HCT116 (cell line): ENCODE results near the gene STK24. TPM values are rescaled to one million over a fixed set of nuclear protein-coding genes. Genes with fewer than 3 reads are reported as not detected.

Experiments used
- ATAC-seq: fragments of 200-7000 bp; cut with Tn5 transposase; 2 replicates; pipeline ENCODE4 v1.9.1; 2020; ENCODE audit warnings: mild to moderate bottlenecking, moderate library complexity
- BruUV-seq: library from RNA; stranded (reverse); fragments of 400-500 nt; replicated peaks from 2 replicates; lab custom pipeline; 2021; lab: Mats Ljungman, UMichigan
- CTCF ChIA-PET: fragments of 300-600 bp; sonication (Branson Sonifier 250); formaldehyde crosslinking; loops from one replicate; lab custom pipeline; 2021; ENCODE audit warnings: antibody characterized with exemption; lab: Charles Lee
- POLR2A ChIA-PET: fragments of 300-600, 350-600 bp; sonication (Branson Sonifier 250); formaldehyde crosslinking; loops from one replicate; lab custom pipeline; 2021; ENCODE audit warnings: antibody characterized with exemption; lab: Charles Lee
- RAD21 ChIA-PET, 2 experiments: fragments of 300-600 bp; sonication (Branson Sonifier 250); formaldehyde crosslinking; loops; one replicate each; lab custom pipeline; 2023; ENCODE audit warnings: low total read pairs in 2 of 2; ENCODE audit not compliant: uncharacterized antibody in 2 of 2, unreplicated experiment in 2 of 2, low non-redundant PET in 1 of 2; lab: Charles Lee
- DNase-seq: peaks from one replicate; pipeline ENCODE4 v3.0.0-alpha.2; 2010; ENCODE audit warnings: low read depth, low spot score
- H2AFZ ChIP-seq: fragments of 200-600 bp; shearing (Covaris generic), sonication (generic); 2 replicates; pipeline ENCODE4 v1.6.1; 2017; ENCODE audit warnings: low read depth, mixed run types, mixed read lengths, antibody characterized with exemption, low read length; ENCODE audit not compliant: poor library complexity, severe bottlenecking
- H3K27ac ChIP-seq: 2 replicates; pipeline ENCODE4 v1.5.1; 2012; ENCODE audit warnings: low read depth, low read length
- H3K27me3 ChIP-seq: fragments of 200-600 bp; sonication (generic); 2 replicates; pipeline ENCODE4 v1.6.1; 2016; ENCODE audit warnings: mixed run types, low read length, mixed read lengths; ENCODE audit not compliant: insufficient read depth
- H3K36me3 ChIP-seq, 2 experiments: fragments of 200-500 bp in 1 of 2; fragments of 200-600 bp in 1 of 2; sonication (Bioruptor generic) in 1 of 2; sonication (generic) in 1 of 2; 2 replicates each; pipeline versions ENCODE4 v1.5.1 to v1.6.1; 2014 to 2016; ENCODE audit warnings: low read length in 2 of 2, inconsistent platforms in 1 of 2, mixed read lengths in 1 of 2, mixed run types in 1 of 2; ENCODE audit not compliant: insufficient read depth in 2 of 2, control insufficient read depth in 1 of 2
- H3K4me1 ChIP-seq, 2 experiments: fragments of 200-600 bp in 1 of 2; sonication (generic) in 1 of 2; 2 replicates each; pipeline versions ENCODE4 v1.5.1 to v1.6.1; 2012 to 2017; ENCODE audit warnings: low read length in 2 of 2, inconsistent platforms in 1 of 2, mild to moderate bottlenecking in 1 of 2, mixed read lengths in 1 of 2, mixed run types in 1 of 2, moderate library complexity in 1 of 2; ENCODE audit not compliant: insufficient read depth in 2 of 2, control insufficient read depth in 1 of 2
- H3K4me2 ChIP-seq: fragments of 200-600 bp; sonication (generic); 2 replicates; pipeline ENCODE4 v1.6.1; 2017; ENCODE audit warnings: mixed run types, low read length, mixed read lengths
- H3K4me3 ChIP-seq, 2 experiments: fragments of 200-600 bp in 1 of 2; sonication (generic) in 1 of 2; replicated peaks in 1 of 2; 2 replicates each; pipeline ENCODE4 v1.5.1; 2011 to 2016; ENCODE audit warnings: low read length in 2 of 2, control low read depth in 1 of 2, low read depth in 1 of 2, mild to moderate bottlenecking in 1 of 2, mixed read lengths in 1 of 2, mixed run types in 1 of 2
- H3K79me2 ChIP-seq: fragments of 200-600 bp; sonication (generic); 2 replicates; pipeline ENCODE4 v1.6.1; 2017; ENCODE audit warnings: mild to moderate bottlenecking, mixed run types, low read length, moderate library complexity, mixed read lengths; ENCODE audit not compliant: insufficient read depth
- H3K9ac ChIP-seq: fragments of 200-600 bp; sonication (generic); 2 replicates; pipeline ENCODE4 v1.6.1; 2016; ENCODE audit warnings: low read length, mixed read lengths
- H3K9me2 ChIP-seq: fragments of 200-600 bp; sonication (generic), shearing (Covaris generic); 2 replicates; pipeline ENCODE4 v1.6.1; 2017; ENCODE audit warnings: mixed run types, mild to moderate bottlenecking, moderate library complexity; ENCODE audit not compliant: insufficient read depth
- H3K9me3 ChIP-seq, 2 experiments: fragments of 200-500 bp in 1 of 2; fragments of 200-600 bp in 1 of 2; sonication (Bioruptor generic) in 1 of 2; sonication (generic) in 1 of 2; 2 replicates each; pipeline ENCODE4 v1.6.1; 2014 to 2017; ENCODE audit warnings: low read length in 2 of 2, mixed read lengths in 2 of 2, inconsistent platforms in 1 of 2, low read depth in 1 of 2, mild to moderate bottlenecking in 1 of 2, mixed run types in 1 of 2, moderate library complexity in 1 of 2; ENCODE audit not compliant: control insufficient read depth in 1 of 2, insufficient read depth in 1 of 2
- H4K20me1 ChIP-seq: fragments of 200-600 bp; sonication (generic), shearing (Covaris generic); 2 replicates; pipeline ENCODE4 v1.6.1; 2017; ENCODE audit warnings: mixed run types, mild to moderate bottlenecking, moderate library complexity; ENCODE audit not compliant: insufficient read depth
- ATF3 ChIP-seq: IDR thresholded peaks from 2 replicates; pipeline ENCODE4 v1.6.1; 2012
- CBX3 ChIP-seq: IDR thresholded peaks from 2 replicates; pipeline ENCODE4 v1.6.1; 2012; ENCODE audit warnings: low read depth
- CTCF ChIP-seq, 3 experiments: fragments of 200-600 bp in 1 of 3; sonication (generic) in 1 of 3; IDR thresholded peaks in 2 of 3; conservative IDR thresholded peaks in 1 of 3; 2 replicates each; pipeline ENCODE4 v1.5.1; 2012 to 2017; ENCODE audit warnings: low read depth in 2 of 3, low read length in 2 of 3, antibody characterized with exemption in 1 of 3, borderline replicate concordance in 1 of 3, control low read depth in 1 of 3, mild to moderate bottlenecking in 1 of 3, mixed read lengths in 1 of 3, mixed run types in 1 of 3, moderate library complexity in 1 of 3; ENCODE audit not compliant: insufficient read depth in 1 of 3
- EZH2 ChIP-seq: fragments of 200-600 bp; sonication (generic); IDR thresholded peaks from 2 replicates; pipeline ENCODE4 v1.6.1; 2017; ENCODE audit warnings: antibody characterized with exemption, mixed run types
- FOSL1 ChIP-seq: IDR thresholded peaks from 2 replicates; pipeline ENCODE4 v1.6.1; 2012; ENCODE audit warnings: low read depth
- JUND ChIP-seq: IDR thresholded peaks from 2 replicates; pipeline ENCODE4 v1.6.1; 2012
- POLR2A ChIP-seq: IDR thresholded peaks from 2 replicates; pipeline ENCODE4 v1.7.0; 2011; ENCODE audit warnings: borderline replicate concordance; ENCODE audit not compliant: insufficient read depth, insufficient read length; ENCODE audit errors: extremely low read depth
- POLR2AphosphoS5 ChIP-seq: IDR thresholded peaks from 2 replicates; pipeline ENCODE4 v1.6.1; 2011; ENCODE audit warnings: mild to moderate bottlenecking, low read depth, low read length, moderate library complexity
- RAD21 ChIP-seq: IDR thresholded peaks from 2 replicates; pipeline ENCODE4 v1.6.1; 2012; ENCODE audit warnings: low read depth, mild to moderate bottlenecking
- REST ChIP-seq: IDR thresholded peaks from 2 replicates; pipeline ENCODE4 v1.6.1; 2012; ENCODE audit warnings: low read depth
- SRF ChIP-seq: IDR thresholded peaks from 2 replicates; pipeline ENCODE4 v1.6.1; 2012; ENCODE audit warnings: low read depth
- TCF7L2 ChIP-seq: IDR thresholded peaks from 2 replicates; pipeline ENCODE4 v1.7.0; 2011; ENCODE audit warnings: borderline replicate concordance, inconsistent platforms; ENCODE audit not compliant: insufficient read depth, insufficient read length; ENCODE audit errors: extremely low read depth
- YY1 ChIP-seq: IDR thresholded peaks from 2 replicates; pipeline ENCODE4 v1.6.1; 2011; ENCODE audit warnings: low read length, low read depth, moderate library complexity, mild to moderate bottlenecking; ENCODE audit not compliant: insufficient replicate concordance; ENCODE audit errors: extremely low read depth
- ZFX ChIP-seq: fragments of 450-650 bp; IDR thresholded peaks from 2 replicates; pipeline ENCODE4 v1.6.1; 2017
- ZNF274 ChIP-seq: fragments of 200-500 bp; sonication (Bioruptor generic); IDR thresholded peaks from 2 replicates; pipeline ENCODE4 v1.6.1; 2014; ENCODE audit warnings: mild to moderate bottlenecking, low read depth, low read length, inconsistent platforms
- intact Hi-C: fragments of 100-400 bp; cut with micrococcal nuclease; formaldehyde crosslinking; loops from 2 replicates; pipeline ENCODE4 v1.10.0; 2022
- total RNA-seq: library from RNA; stranded (reverse); gene quantifications from one replicate; pipeline ENCODE4 v1.2.1, GENCODE V29; 2021; ENCODE audit not compliant: unreplicated experiment

STK24 gene
- total RNA-seq, 1 experiment from 2014 or later, result 137 TPM

GRCh38 chr13:98505217-98505616, 71.7 kb downstream of the STK24 start:
- Histone ChIP-seq H3K9ac (no peak overlapping the region), H3K4me3 (no peak overlapping the region), H3K27me3 (no peaks in the 10 kb centered on the region), H3K9me2 (no peaks in the 10 kb centered on the region), H3K4me2 (no peak overlapping the region), H3K36me3 (no peaks in the 10 kb centered on the region)
- RAD21 ChIA-PET, result no interaction called here
- intact Hi-C loops, result loop anchor here (5.0 kb wide), 1 partner anchor 67 kb away; no protein-coding TSS in a partner anchor
- DNase-seq, result no peak
- no TSS peak for BruUV-seq
- no peak for TF ChIP-seq FOSL1
- TF ChIP-seq RAD21, result no peak
- TF ChIP-seq REST, result no peak
- TF ChIP-seq, all 23 proteins: peak for 0
- ChIA-PET POLR2A (no interaction called here), CTCF (interaction anchor here (1.4 kb wide), 1 partner anchor 11 kb away, joined by 4 read pairs; no protein-coding TSS in a partner anchor)
- Histone ChIP-seq H3K9me3 (no peaks in the 10 kb centered on the region), H3K4me1 (peaks cover 39% of the 10 kb centered on the region in 2 experiments), H3K79me2 (peaks cover 100% of the 10 kb centered on the region), H4K20me1 (peaks cover 5% of the 10 kb centered on the region; the same call in 1 of the 2 replicates), H2AFZ (no peak overlapping the region), H3K27ac (no peak overlapping the region)
- ATAC-seq, result no peak

- H3K4me3 ChIP-seq, result no peak overlapping the region
- H3K79me2 ChIP-seq, result peaks cover 100% of the 10 kb centered on the region
- ChIA-PET RAD21 (no interaction called here), CTCF (no interaction called here), POLR2A (interaction anchor here (1.1 kb wide), 1 partner anchor 19 kb away, joined by 3 read pairs; no protein-coding TSS in a partner anchor)
- H3K27ac ChIP-seq, result no peak overlapping the region
- H3K9me2 ChIP-seq, result no peaks in the 10 kb centered on the region
- H4K20me1 ChIP-seq, result peaks cover 5% of the 10 kb centered on the region; the same call in 1 of the 2 replicates
- no peak for DNase-seq
- peaks cover 31 to 32% of the 10 kb centered on the region in 2 experiments for H3K4me1 ChIP-seq
- BruUV-seq, result no TSS peak
- no peak overlapping the region for H2AFZ ChIP-seq
- no peaks in the 10 kb centered on the region for H3K36me3 ChIP-seq
- H3K4me2 ChIP-seq, result no peak overlapping the region
- no peak overlapping the region for H3K9ac ChIP-seq
- intact Hi-C loops, result no loop called here
- ATAC-seq, result no peak
- no peaks in the 10 kb centered on the region for H3K27me3 ChIP-seq
- H3K9me3 ChIP-seq, result no peaks in the 10 kb centered on the region
- TF ChIP-seq ZFX (no peak), EZH2 (no peak), JUND (no peak), YY1 (no peak), POLR2AphosphoS5 (no peak), CBX3 (no peak), CTCF (IDR thresholded peaks at IDR 0.05 in 2 of 3, conservative IDR thresholded peaks at IDR 0.05 in 1 of 3; ENCODE audit: borderline replicate concordance in 1 of 3, insufficient read depth in 1 of 3, low read depth in 2 of 3, low read length in 2 of 3) (no peak), POLR2A (no peak), ZNF274 (no peak), SRF (no peak), ATF3 (no peak), RAD21 (no peak), TCF7L2 (no peak)
These were observed 72.4 kb downstream of the STK24 start for GRCh38 chr13:98504371-98504963.
